Keratinocyte (primary cell): ENCODE data around the gene HADHB. TPM values are rescaled to one million over a fixed set of nuclear protein-coding genes. Genes with fewer than 3 reads are reported as not detected.

Experiments
- DNase-seq: peaks from one replicate; pipeline ENCODE4 v3.0.0-alpha.2; 2011; ENCODE audit warnings: low read depth, missing footprints, low spot score
- FAIRE-seq: peaks from 2 replicates; lab custom pipeline; 2011; peaks lifted over from hg19 to GRCh38; lab: Jason Lieb, UNC
- H2AFZ ChIP-seq: 2 replicates; pipeline ENCODE4 v1.6.0; 2012; ENCODE audit warnings: low read length, control low read depth, inconsistent platforms; ENCODE audit not compliant: control insufficient read depth
- H3K27ac ChIP-seq: 2 replicates; pipeline ENCODE4 v1.5.1; 2011; ENCODE audit warnings: low read length; ENCODE audit not compliant: control insufficient read depth, insufficient read depth
- H3K27me3 ChIP-seq: 3 replicates; pipeline ENCODE4 v1.6.0; 2011; ENCODE audit warnings: low read length; ENCODE audit not compliant: control insufficient read depth, insufficient read depth; ENCODE audit errors: extremely low read depth
- H3K36me3 ChIP-seq, 2 experiments: 2 replicates in 1 of 2; 3 replicates in 1 of 2; pipeline ENCODE4 v1.5.1; 2011; ENCODE audit warnings: low read length in 2 of 2, mild to moderate bottlenecking in 1 of 2; ENCODE audit not compliant: control insufficient read depth in 2 of 2, insufficient read depth in 2 of 2; ENCODE audit errors: extremely low read depth in 1 of 2
- H3K4me1 ChIP-seq: 3 replicates; pipeline ENCODE4 v1.5.1; 2011; ENCODE audit warnings: low read length; ENCODE audit not compliant: control insufficient read depth, insufficient read depth; ENCODE audit errors: extremely low read depth
- H3K4me2 ChIP-seq: 3 replicates; pipeline ENCODE4 v1.6.0; 2011; ENCODE audit warnings: low read depth, low read length; ENCODE audit not compliant: control insufficient read depth, insufficient read depth; ENCODE audit errors: extremely low read depth
- H3K4me3 ChIP-seq, 3 experiments: fragments of 200-600 bp in 1 of 3; sonication (generic) in 1 of 3; 2 replicates in 2 of 3; 3 replicates in 1 of 3; pipeline ENCODE4 v1.5.1; 2011 to 2016; ENCODE audit warnings: low read length in 3 of 3, mild to moderate bottlenecking in 3 of 3, control low read depth in 2 of 3, inconsistent platforms in 1 of 3, low read depth in 1 of 3, mixed read lengths in 1 of 3, mixed run types in 1 of 3, moderate library complexity in 1 of 3; ENCODE audit not compliant: control insufficient read depth in 2 of 3, insufficient read depth in 2 of 3; ENCODE audit errors: extremely low read depth in 1 of 3
- H3K79me2 ChIP-seq: 2 replicates; pipeline ENCODE4 v1.6.0; 2012; ENCODE audit warnings: low read length; ENCODE audit not compliant: control insufficient read depth, insufficient read depth
- H3K9ac ChIP-seq: 3 replicates; pipeline ENCODE4 v1.6.0; 2011; ENCODE audit warnings: low read length; ENCODE audit not compliant: control insufficient read depth, insufficient read depth; ENCODE audit errors: extremely low read depth
- H3K9me1 ChIP-seq: 3 replicates; pipeline ENCODE4 v1.6.0; 2011; ENCODE audit warnings: low read length; ENCODE audit not compliant: control insufficient read depth, insufficient read depth; ENCODE audit errors: extremely low read depth
- H3K9me3 ChIP-seq: 2 replicates; pipeline ENCODE4 v1.5.1; 2012; ENCODE audit warnings: low read depth, low read length; ENCODE audit not compliant: control insufficient read depth
- H4K20me1 ChIP-seq: 3 replicates; pipeline ENCODE4 v1.6.0; 2011; ENCODE audit warnings: low read length; ENCODE audit not compliant: control insufficient read depth, insufficient read depth; ENCODE audit errors: extremely low read depth
- CTCF ChIP-seq, 3 experiments: IDR thresholded peaks in 1 of 3; conservative IDR thresholded peaks in 1 of 3; optimal IDR thresholded peaks in 1 of 3; 2 replicates in 2 of 3; 3 replicates in 1 of 3; pipeline versions ENCODE3 to v1.5.1; 2011; ENCODE audit warnings: low read length in 3 of 3, mild to moderate bottlenecking in 3 of 3, moderate library complexity in 2 of 3, control low read depth in 1 of 3, inconsistent platforms in 1 of 3; ENCODE audit not compliant: insufficient read depth in 2 of 3; ENCODE audit errors: extremely low read depth in 1 of 3
- EZH2 ChIP-seq: IDR thresholded peaks from one replicate; pipeline ENCODE4 v1.6.1; 2012; ENCODE audit warnings: inconsistent platforms, mild to moderate bottlenecking, low read length, moderate library complexity
- dilution Hi-C: fragments of 300-500 bp; cut with MboI; formaldehyde crosslinking; loops from one replicate; pipeline ENCODE4 v1.7.0; 2020; ENCODE audit warnings: low sequenced_read_pairs; ENCODE audit not compliant: extremely low pct_ligation_motif_present
- polyA plus RNA-seq, 5 experiments: library from polyadenylated mRNA; depleted of rRNA in 3 of 5; stranded (reverse) in 3 of 5; stranded (forward) in 1 of 5; unstranded in 1 of 5; fragments of >200 nt; gene quantifications; 1 replicate in 1 of 5; 2 replicates in 3 of 5; 3 replicates in 1 of 5; pipeline versions ENCODE4 v1.2.1 to v1.2.3, GENCODE V29; 2011 to 2012; ENCODE audit warnings: missing spikeins in 2 of 5, low read depth in 1 of 5, low replicate concordance in 1 of 5

HADHB gene
- polyA plus RNA-seq, 1 donor (not counting 4 experiments of a cell fraction or from before 2014, with no cell fraction given) = 109 TPM

- Histone ChIP-seq H3K9me3 (no peaks in the 10 kb centered on the region), H3K4me2 (peak overlapping the region; percentile 72), H3K4me1 (peaks cover 40% of the 10 kb centered on the region), H3K79me2 (no peaks in the 10 kb centered on the region), H4K20me1 (no peaks in the 10 kb centered on the region), H3K9me1 (no peaks in the 10 kb centered on the region), H2AFZ (no peak overlapping the region), H3K9ac (peak overlapping the region; percentile 67), H3K27ac (peak overlapping the region; percentile 87), H3K36me3 (peaks cover 1 to 8% of the 10 kb centered on the region in 2 experiments), H3K27me3 (no peaks in the 10 kb centered on the region), H3K4me3 (peak overlapping the region in 1 of 3 experiments; percentile 30)
- TF ChIP-seq CTCF (optimal IDR thresholded peaks at IDR 0.05 in 1 of 3, IDR thresholded peaks at IDR 0.05 in 1 of 3, conservative IDR thresholded peaks at IDR 0.05 in 1 of 3; ENCODE audit: extremely low read depth in 1 of 3, insufficient read depth in 2 of 3, low read length in 3 of 3) = no peak
- no peak for TF ChIP-seq EZH2
- DNase-seq (no peak), FAIRE-seq (no peak)
- dilution Hi-C loops = no loop called here
Measured at GRCh38 chr2:26270373-26270772, 25.6 kb downstream of the HADHB start.

DNA sequence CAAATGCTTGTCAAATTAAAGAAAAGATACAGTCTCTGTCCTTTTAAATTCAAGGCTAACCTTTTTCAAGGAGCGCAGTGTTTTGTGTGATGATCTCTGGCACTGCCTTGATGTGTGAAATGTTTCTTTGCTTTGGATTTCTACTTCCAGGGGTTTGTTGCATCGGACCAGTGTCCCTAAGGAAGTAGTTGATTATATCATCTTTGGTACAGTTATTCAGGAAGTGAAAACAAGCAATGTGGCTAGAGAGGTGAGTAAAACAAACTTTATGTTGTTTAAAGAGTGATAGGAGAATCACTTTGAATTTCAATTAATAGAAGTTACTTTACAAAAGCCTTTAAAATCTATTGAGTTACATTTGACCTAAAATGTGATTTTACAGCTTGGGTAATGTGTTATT is 28.8 kb downstream of the HADHB start:
- Histone ChIP-seq H4K20me1 (no peaks in the 10 kb centered on the region), H3K9ac (peak overlapping the region; percentile 82), H3K4me2 (peak overlapping the region; percentile 75), H3K9me3 (no peaks in the 10 kb centered on the region), H3K36me3 (peaks cover 3 to 26% of the 10 kb centered on the region in 2 experiments), H3K9me1 (no peaks in the 10 kb centered on the region), H3K27me3 (no peaks in the 10 kb centered on the region), H3K4me3 (peak overlapping the region in 1 of 3 experiments; percentile 1), H3K27ac (peak overlapping the region; percentile 99), H3K4me1 (peaks cover 43% of the 10 kb centered on the region), H3K79me2 (no peaks in the 10 kb centered on the region), H2AFZ (no peak overlapping the region)
- FAIRE-seq (no peak), DNase-seq (no peak)
- TF ChIP-seq CTCF (optimal IDR thresholded peaks at IDR 0.05 in 1 of 3, IDR thresholded peaks at IDR 0.05 in 1 of 3, conservative IDR thresholded peaks at IDR 0.05 in 1 of 3; ENCODE audit: extremely low read depth in 1 of 3, insufficient read depth in 2 of 3, low read length in 3 of 3) (no peak), EZH2 (no peak)
- dilution Hi-C loops = no loop called here
